HG03521 (cell line): Measurements from ENCODE around the gene SWI5.

Experiments used
- ATAC-seq: cut with Tn5 transposase; IDR thresholded peaks from one replicate; pipeline ENCODE4 v1.9.1; 2021; ENCODE audit warnings: mild to moderate bottlenecking, moderate library complexity; ENCODE audit not compliant: unreplicated experiment

SWI5 gene

GRCh38 chr9:128314697-128315096 lies 38.6 kb downstream of the SWI5 start:
- no peak for ATAC-seq

- ATAC-seq, result no peak
Observed at GRCh38 chr9:128316421-128316820, 40.3 kb downstream of the SWI5 start.

GRCh38 chr9:128317629-128318028 lies 41.6 kb downstream of the SWI5 start:
- no peak for ATAC-seq

- no peak for ATAC-seq
Observed at GRCh38 chr9:128321343-128321742, 45.3 kb downstream of the SWI5 start.

GRCh38 chr9:128321879-128322403 lies 45.9 kb downstream of the SWI5 start:
- no peak for ATAC-seq

GRCh38 chr9:128322404-128323211 lies 46.5 kb downstream of the SWI5 start, which contains the start of the genes COQ4 and TRUB2:
COQ4 (plus strand) TSS chr9:128322839; CDS start chr9:128322859, 20 bp downstream.
TRUB2 (minus strand) TSS chr9:128322447; CDS start chr9:128322408, 39 bp downstream.
- ATAC-seq, result peak; percentile 82

GRCh38 chr9:128323212-128323730 lies 47.2 kb downstream of the SWI5 start:
- ATAC-seq, result no peak

- no peak for ATAC-seq
Observed at GRCh38 chr9:128323791-128324190, 47.7 kb downstream of the SWI5 start.

GRCh38 chr9:128324401-128324800 lies 48.3 kb downstream of the SWI5 start:
- ATAC-seq, result no peak

- ATAC-seq, result no peak
Observed at GRCh38 chr9:128325629-128326028, 49.6 kb downstream of the SWI5 start.

- no peak for ATAC-seq
Observed at GRCh38 chr9:128333451-128333869, 57.4 kb downstream of the SWI5 start.

GRCh38 chr9:128335161-128335560 lies 59.1 kb downstream of the SWI5 start:
- no peak for ATAC-seq

GRCh38 chr9:128335914-128336313 lies 59.8 kb downstream of the SWI5 start:
- ATAC-seq, result no peak

- no peak for ATAC-seq
Observed at GRCh38 chr9:128337936-128338335, 61.9 kb downstream of the SWI5 start.
